SW480 (cell line): ENCODE measurements around the gene SELPLG.
A peak's percentile ranks its signal among the peaks of the same experiment; 100 is the strongest.
"Not testable (repeated sequence)": the region's sequence is repeated elsewhere in the genome, so short reads cannot be mapped to it uniquely, and the experiment has no call there.

Source experiments
- DNase-seq: peaks from one replicate; pipeline ENCODE4 v3.0.0-alpha.2; 2016; ENCODE audit warnings: low spot score

Gene SELPLG

GRCh38 chr12:108638141-108638827 lies 4.6 kb upstream of the SELPLG start:
- no peak for DNase-seq

- no peak for DNase-seq
These were observed 3.7 kb upstream of the SELPLG start for GRCh38 chr12:108637222-108637971.

DNA sequence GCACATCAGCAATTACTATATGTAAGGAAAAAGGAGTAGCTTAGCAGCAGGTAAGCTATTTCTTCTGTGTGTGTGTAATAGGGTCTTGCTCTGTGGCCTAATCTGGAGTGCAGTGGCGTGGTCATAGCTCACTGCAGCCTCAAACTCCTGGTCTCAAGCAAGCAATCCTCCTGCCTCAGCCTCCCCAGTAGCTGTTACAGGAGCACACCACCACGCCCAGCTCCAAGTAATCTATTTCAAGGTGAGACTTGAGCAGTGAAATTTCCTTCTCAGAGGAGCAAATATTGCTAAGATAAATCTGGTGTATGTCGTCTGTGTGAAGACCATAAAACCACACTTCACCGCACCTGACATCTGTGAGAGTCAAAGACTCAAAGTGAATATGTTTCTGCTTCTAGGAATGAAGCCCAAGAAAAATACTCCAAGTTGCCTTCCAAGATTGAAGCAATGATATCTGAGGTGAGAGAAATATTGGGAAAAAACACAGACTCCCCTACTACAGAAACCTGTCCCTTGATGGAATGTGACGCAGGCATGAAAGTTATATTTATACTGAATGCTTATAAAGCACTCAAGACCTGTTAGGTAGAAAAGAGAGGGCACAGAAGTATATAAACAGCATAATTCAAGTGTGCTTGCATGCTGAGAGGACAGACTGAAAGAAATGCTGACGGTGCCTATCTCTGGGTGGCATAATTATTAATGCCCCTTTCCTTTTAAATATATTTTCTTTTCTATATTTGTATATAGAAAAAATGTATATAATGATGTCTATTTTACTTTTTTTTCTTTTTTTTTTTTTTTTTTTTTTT lies 2.5 kb upstream of the SELPLG start:
- no peak for DNase-seq

DNA sequence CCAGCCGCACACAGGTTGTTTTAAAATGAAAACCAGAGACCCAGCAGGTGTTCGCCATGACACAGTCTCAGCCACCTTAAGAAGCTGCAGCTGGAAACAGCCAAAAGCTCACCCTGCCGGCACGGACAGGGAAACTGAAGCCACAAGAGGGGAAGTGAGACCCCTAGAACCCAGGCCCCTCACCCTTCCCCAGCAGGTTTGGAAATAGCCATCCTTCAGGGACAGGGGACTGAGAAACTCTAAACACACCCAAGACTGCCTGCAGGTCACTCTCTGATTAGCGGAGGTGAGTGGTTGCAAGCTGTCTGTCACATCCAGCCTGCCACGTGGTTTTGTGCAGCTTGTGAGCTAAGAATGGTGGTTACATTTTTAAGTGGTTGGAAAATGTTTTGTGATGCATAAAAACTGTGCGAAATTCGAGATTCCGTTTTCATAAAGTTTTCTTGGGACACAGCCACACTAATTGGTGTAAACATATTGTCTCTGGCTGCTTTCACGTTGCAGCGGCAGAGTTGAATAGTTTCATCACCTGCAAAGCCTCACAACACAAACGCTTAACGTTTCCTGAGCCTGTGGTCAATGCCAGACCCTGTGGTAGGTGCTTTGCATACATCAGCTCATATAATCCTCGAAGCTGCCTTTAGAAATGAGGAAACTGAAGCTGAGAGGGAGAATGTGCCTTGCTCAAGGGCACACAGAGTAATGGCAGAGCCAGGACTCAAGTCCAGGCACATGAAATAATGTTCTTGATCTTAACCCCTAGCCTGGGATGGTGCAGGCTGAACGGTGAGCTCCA lies 1.7 kb upstream of the SELPLG start:
- peak; percentile 31 for DNase-seq

DNA sequence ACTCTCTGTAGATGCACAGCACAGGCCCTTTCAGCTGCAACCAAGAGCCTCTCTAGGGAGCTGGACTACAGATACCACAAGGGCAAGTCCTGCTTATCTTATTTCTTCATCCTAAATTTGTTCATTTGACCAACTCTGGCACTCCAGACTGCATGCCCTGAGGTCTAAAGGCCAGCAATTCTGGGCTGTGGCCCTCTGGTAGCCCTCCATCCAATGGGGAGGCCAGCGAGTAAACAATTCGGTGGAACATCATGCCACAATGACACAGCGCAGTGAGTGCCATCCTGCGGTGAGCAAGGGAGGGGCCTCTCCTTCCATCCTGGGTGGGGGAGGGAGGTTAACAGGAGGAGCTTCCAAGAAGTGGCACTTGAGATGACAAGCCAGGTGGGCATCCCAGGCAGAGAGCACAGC lies 652 bp upstream of the SELPLG start:
- DNase-seq, result peak; percentile 57

- DNase-seq, result no peak
These were observed 587 bp downstream of the SELPLG start for GRCh38 chr12:108633081-108633533.

DNA sequence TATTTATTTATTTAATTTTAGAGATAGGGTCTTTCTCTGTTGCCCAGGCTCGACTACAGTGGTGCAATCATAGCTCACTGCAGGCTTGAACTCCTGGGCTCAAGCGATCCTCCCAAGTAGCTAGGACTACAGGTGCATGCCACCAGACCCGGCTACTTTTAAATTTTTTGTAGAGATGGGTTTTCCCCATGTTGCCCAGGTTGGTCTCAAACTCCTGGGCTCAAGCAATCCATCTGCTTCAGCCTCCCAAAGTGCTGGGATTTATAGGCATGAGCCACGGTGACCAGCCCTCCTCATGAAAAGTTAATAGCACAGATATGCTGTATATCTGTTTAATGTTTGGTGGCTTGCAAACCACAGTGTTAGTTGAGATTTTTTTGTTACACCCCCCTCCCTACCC lies 2.4 kb downstream of the SELPLG start:
- DNase-seq, result not testable (repeated sequence)

GRCh38 chr12:108630481-108631207 lies 3.0 kb downstream of the SELPLG start:
- DNase-seq, result no peak

DNA sequence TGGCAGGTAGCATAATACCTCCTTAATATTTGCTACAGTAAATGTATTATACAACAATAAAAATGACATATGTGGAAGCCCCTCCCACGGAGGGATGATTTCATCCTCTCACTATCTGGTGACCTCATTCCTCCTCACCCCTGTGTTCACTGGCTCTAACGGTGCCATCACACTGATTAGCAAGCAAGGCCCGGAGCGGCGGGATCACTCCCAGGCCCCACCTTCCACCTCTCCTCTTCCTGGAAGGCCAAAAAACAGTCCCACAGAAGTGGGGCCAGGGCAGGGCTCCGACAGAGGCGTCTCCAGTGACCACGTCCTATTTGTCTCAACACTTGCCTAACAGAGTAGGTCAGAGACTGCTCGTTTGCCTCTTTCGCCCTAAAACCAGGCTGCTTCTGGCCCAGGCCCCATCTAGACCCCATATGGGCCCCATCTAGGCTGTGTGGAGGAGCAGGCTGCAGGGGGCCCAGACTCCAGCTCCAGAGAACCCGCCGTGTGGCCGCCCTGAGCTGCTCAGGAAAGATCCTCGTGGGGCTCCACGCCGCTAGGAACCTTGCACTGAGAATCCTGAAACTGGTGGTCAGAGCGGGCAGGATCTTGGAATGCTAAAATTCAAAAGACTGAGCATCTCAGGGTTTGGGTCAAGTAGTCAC lies 3.7 kb downstream of the SELPLG start:
- peak; percentile 42 for DNase-seq

DNA sequence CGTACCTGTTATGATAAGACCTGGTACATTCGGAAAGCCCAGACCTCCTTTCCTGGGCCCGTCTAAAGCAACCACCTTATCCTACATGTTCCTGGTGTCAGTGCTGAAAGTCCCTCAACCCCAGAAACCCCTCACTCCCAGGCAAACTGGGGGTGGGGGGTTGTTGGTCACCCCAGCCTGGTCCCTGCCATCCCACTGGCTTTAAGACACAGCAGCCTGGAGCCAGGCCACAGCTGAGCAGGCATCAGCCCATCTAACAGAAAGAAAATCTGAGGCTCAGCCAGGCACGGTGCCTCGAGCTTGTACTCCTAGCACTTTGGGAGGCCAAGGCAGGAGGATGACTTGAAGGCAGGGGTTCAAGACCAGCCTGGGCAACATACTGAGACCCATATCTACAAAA lies 4.5 kb downstream of the SELPLG start:
- no peak for DNase-seq

GRCh38 chr12:108627134-108627920 lies 6.4 kb downstream of the SELPLG start:
- DNase-seq, result no peak

DNA sequence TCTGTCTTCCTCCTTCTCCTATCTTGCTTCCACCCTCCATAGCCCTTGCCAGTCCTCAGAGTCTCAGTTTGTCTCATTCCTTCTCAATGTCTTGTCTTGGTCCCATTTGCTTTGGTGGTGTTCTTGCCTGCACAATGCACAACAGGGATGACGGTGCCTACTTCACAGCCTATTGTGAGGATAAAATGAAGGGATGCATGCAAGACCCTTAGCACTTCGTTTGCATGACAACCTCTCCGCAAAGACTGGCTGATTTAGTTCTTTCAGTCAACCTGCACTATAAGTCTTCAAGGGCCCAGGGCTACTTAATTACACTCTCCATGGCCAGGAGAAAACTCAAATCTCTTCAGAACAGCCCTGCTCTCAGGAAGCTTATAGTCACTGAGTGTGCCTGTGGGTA lies 8.5 kb downstream of the SELPLG start:
- DNase-seq, result no peak

GRCh38 chr12:108623577-108623976 lies 10.1 kb downstream of the SELPLG start:
- no peak for DNase-seq

GRCh38 chr12:108622921-108623514 lies 10.7 kb downstream of the SELPLG start:
- no peak for DNase-seq

DNA sequence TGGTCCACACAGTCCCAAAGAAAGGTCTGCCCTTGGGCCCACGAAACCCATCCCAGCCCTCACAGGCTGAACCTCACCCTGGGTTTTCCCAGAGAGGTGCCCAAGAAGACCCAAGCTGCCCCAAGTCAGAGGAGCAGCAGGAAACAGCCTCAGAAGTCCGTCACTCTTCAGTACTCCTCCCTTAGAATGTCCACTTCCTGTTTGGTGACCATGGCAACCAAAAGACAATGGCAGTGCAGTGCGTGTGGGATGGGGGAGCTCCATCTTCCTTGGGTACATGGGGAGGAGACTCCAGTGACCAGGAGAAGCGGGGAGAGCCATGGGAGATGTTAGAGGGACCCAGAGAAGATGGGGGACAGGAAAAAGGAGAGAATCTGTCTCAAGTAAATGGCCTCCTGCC lies 11.3 kb downstream of the SELPLG start:
- no peak for DNase-seq

GRCh38 chr12:108621161-108621560 lies 12.5 kb downstream of the SELPLG start:
- DNase-seq, result no peak

- no peak for DNase-seq
These were observed 13.3 kb downstream of the SELPLG start for GRCh38 chr12:108620236-108620879.

GRCh38 chr12:108619369-108620160 lies 14.1 kb downstream of the SELPLG start:
- DNase-seq, result no peak
